NCI-H82 treated with DMSO at 0.1 percent for 48 hours (cell line): Measurements from ENCODE around the gene FUT7.

Experiments
- DNase-seq: peaks from one replicate; lab custom pipeline; 2025; ENCODE audit not compliant: unreplicated experiment; lab: John Stamatoyannopoulos, UW

FUT7 gene

GRCh38 chr9:137031904-137032640, at the start of gene FUT7:
FUT7 (minus strand) TSS chr9:137032088; CDS start chr9:137031991, 97 bp downstream.
- DNase-seq = no peak

- DNase-seq = no peak
Measured at GRCh38 chr9:137080260-137081122, 48.6 kb upstream of the FUT7 start.

- no peak for DNase-seq
Measured at GRCh38 chr9:137079401-137079787, 47.5 kb upstream of the FUT7 start.

- DNase-seq = no peak
Measured at GRCh38 chr9:137078701-137079400, 47.0 kb upstream of the FUT7 start.

GRCh38 chr9:137077758-137078693, 46.1 kb upstream of the FUT7 start:
- no peak for DNase-seq

GRCh38 chr9:137077010-137077747, 45.3 kb upstream of the FUT7 start, which contains the start of gene UAP1L1:
UAP1L1 (plus strand) TSS chr9:137077517; CDS start chr9:137077533, 16 bp downstream.
- DNase-seq = no peak

- no peak for DNase-seq
Measured at GRCh38 chr9:137076636-137077009, 44.7 kb upstream of the FUT7 start.

GRCh38 chr9:137075275-137075775, 43.4 kb upstream of the FUT7 start:
- no peak for DNase-seq

- no peak for DNase-seq
Measured at GRCh38 chr9:137074657-137075274, 42.9 kb upstream of the FUT7 start.

GRCh38 chr9:137073992-137074399, 42.1 kb upstream of the FUT7 start:
- DNase-seq = no peak

GRCh38 chr9:137071282-137071681, 39.4 kb upstream of the FUT7 start:
- DNase-seq = no peak

GRCh38 chr9:137070906-137071275, 39.0 kb upstream of the FUT7 start:
- DNase-seq = no peak

- DNase-seq = peak; percentile 74
Measured at GRCh38 chr9:137070201-137070905, 38.5 kb upstream of the FUT7 start, which contains the start of gene SAPCD2. SAPCD2 (minus strand) TSS chr9:137070557; CDS start chr9:137070460, 97 bp downstream.

GRCh38 chr9:137069508-137070091, 37.7 kb upstream of the FUT7 start:
- no peak for DNase-seq

GRCh38 chr9:137068539-137069507, 36.9 kb upstream of the FUT7 start:
- no peak for DNase-seq

- peak; percentile 53 for DNase-seq
Measured at GRCh38 chr9:137067860-137068538, 36.1 kb upstream of the FUT7 start.
